Tibial artery (tissue), 4 donors: ENCODE results near the gene PFN3.

Source experiments
- DNase-seq, 2 donors: peaks; one replicate each; pipeline ENCODE4 v3.0.0-alpha.2; 2019
- H3K27ac ChIP-seq, 2 donors: fragments of 200-600 bp; sonication (generic) in 1 of 2; 1 replicate in 1 of 2; 2 replicates in 1 of 2; pipeline ENCODE4 v1.5.1; 2018 to 2019; ENCODE audit warnings: mild to moderate bottlenecking in 1 of 2
- H3K27me3 ChIP-seq, 2 donors: fragments of 200-600 bp; sonication (generic) in 1 of 2; one replicate each; pipeline versions ENCODE4 v1.5.1 to v1.6.0; 2016 to 2019
- H3K36me3 ChIP-seq, 3 donors: fragments of 200-600 bp; sonication (generic) in 2 of 3; one replicate each; pipeline ENCODE4 v1.5.1; 2016 to 2019; ENCODE audit warnings: mild to moderate bottlenecking in 2 of 3
- H3K4me1 ChIP-seq, 4 donors: fragments of 200-600 bp; sonication (generic) in 2 of 4; 1 replicate in 3 of 4; 2 replicates in 1 of 4; pipeline ENCODE4 v1.5.1; 2016 to 2019
- H3K4me3 ChIP-seq, 2 donors: fragments of 200-600 bp; sonication (generic) in 1 of 2; 1 replicate in 1 of 2; 2 replicates in 1 of 2; pipeline ENCODE4 v1.5.1; 2018 to 2019; ENCODE audit warnings: mild to moderate bottlenecking in 2 of 2
- H3K9me3 ChIP-seq, 3 donors: fragments of 200-600 bp; sonication (generic) in 1 of 3; one replicate each; pipeline ENCODE4 v1.5.1; 2016 to 2019
- CTCF ChIP-seq, 2 experiments: fragments of 200-600 bp in 1 of 2; fragments of 450-650 bp in 1 of 2; IDR thresholded peaks; one replicate each; pipeline ENCODE4 v1.5.1; 2017 to 2019; ENCODE audit warnings: antibody characterized with exemption in 2 of 2, mild to moderate bottlenecking in 1 of 2, moderate library complexity in 1 of 2
- intact Hi-C: fragments of 100-400 bp; cut with DNase I; formaldehyde crosslinking; loops from one replicate; pipeline ENCODE4 v1.15.0; 2023; ENCODE audit warnings: low total_unique reads

The PFN3 gene

GRCh38 chr5:177386542-177386941, 13.9 kb downstream of the PFN3 start:
- Histone ChIP-seq H3K4me1 (peaks cover 0 to 6% (median 0%) of the 10 kb centered on the region in 4 donors), H3K9me3 (no peaks in the 10 kb centered on the region), H3K27me3 (peaks cover 0 to 69% of the 10 kb centered on the region in 2 donors), H3K27ac (no peak overlapping the region), H3K4me3 (no peak overlapping the region), H3K36me3 (no peaks in the 10 kb centered on the region)
- no peak for TF ChIP-seq CTCF (IDR thresholded peaks at IDR 0.05)
- no peak for DNase-seq
- intact Hi-C loops, result no loop called here

GRCh38 chr5:177385720-177386119, 14.7 kb downstream of the PFN3 start:
- intact Hi-C loops, result no loop called here
- no peak for TF ChIP-seq CTCF (IDR thresholded peaks at IDR 0.05)
- H3K27me3 ChIP-seq, result peaks cover 0 to 77% of the 10 kb centered on the region in 2 donors

GRCh38 chr5:177384134-177384533, 16.3 kb downstream of the PFN3 start, which contains the start of gene SLC34A1:
Gene SLC34A1 (plus strand): TSS chr5:177384434. CDS start chr5:177385742, 1,308 bp downstream.
- DNase-seq, result no peak
- H3K36me3 ChIP-seq, result no peaks in the 10 kb centered on the region
- no peak within 1 kb of the TSS for H3K4me3 ChIP-seq
- H3K4me1 ChIP-seq, result peaks cover 0 to 1% (median 0%) of the 10 kb centered on the region in 4 donors
- intact Hi-C loops, result no loop called here
- H3K9me3 ChIP-seq, result no peaks in the 10 kb centered on the region
- H3K27me3 ChIP-seq, result peaks cover 0 to 71% of the 10 kb centered on the region in 2 donors
- no peak within 1 kb of the TSS for H3K27ac ChIP-seq
- TF ChIP-seq CTCF (IDR thresholded peaks at IDR 0.05), result no peak

More at GRCh38 chr5:177385720-177386119, 14.7 kb downstream of the PFN3 start:
- no peak overlapping the region for H3K4me3 ChIP-seq
- H3K4me1 ChIP-seq, result peaks cover 0 to 6% (median 0%) of the 10 kb centered on the region in 4 donors
- H3K36me3 ChIP-seq, result no peaks in the 10 kb centered on the region
- H3K9me3 ChIP-seq, result no peaks in the 10 kb centered on the region
- no peak overlapping the region for H3K27ac ChIP-seq
- DNase-seq, result no peak

GRCh38 chr5:177383181-177383580, 17.3 kb downstream of the PFN3 start:
- intact Hi-C loops, result no loop called here
- DNase-seq, result no peak
- peaks cover 0 to 61% of the 10 kb centered on the region in 2 donors for H3K27me3 ChIP-seq

GRCh38 chr5:177382423-177383029, 17.9 kb downstream of the PFN3 start:
- H3K27me3 ChIP-seq, result peaks cover 0 to 56% of the 10 kb centered on the region in 2 donors
- intact Hi-C loops, result no loop called here

More at GRCh38 chr5:177383181-177383580, 17.3 kb downstream of the PFN3 start:
- H3K4me1 ChIP-seq, result no peaks in the 10 kb centered on the region
- no peak overlapping the region for H3K4me3 ChIP-seq
- no peak for TF ChIP-seq CTCF (IDR thresholded peaks at IDR 0.05)
- H3K9me3 ChIP-seq, result no peaks in the 10 kb centered on the region
- H3K27ac ChIP-seq, result no peak overlapping the region
- no peaks in the 10 kb centered on the region for H3K36me3 ChIP-seq

More at GRCh38 chr5:177382423-177383029, 17.9 kb downstream of the PFN3 start:
- H3K4me1 ChIP-seq, result no peaks in the 10 kb centered on the region
- no peak overlapping the region for H3K27ac ChIP-seq
- no peak for TF ChIP-seq CTCF (IDR thresholded peaks at IDR 0.05)
- no peaks in the 10 kb centered on the region for H3K9me3 ChIP-seq
- no peak for DNase-seq
- no peak overlapping the region for H3K4me3 ChIP-seq
- no peaks in the 10 kb centered on the region for H3K36me3 ChIP-seq
